Activated effector memory CD4-positive, alpha-beta T cell treated with anti-CD3 and anti-CD28 coated beads, Interleukin-2, amount 50 U/mL, for 16 hours (primary cell): ENCODE measurements around the gene EPHA7.

Experiments
- DNase-seq: peaks from one replicate; pipeline ENCODE4 v3.0.0-alpha.2; 2020

The EPHA7 gene

DNA sequence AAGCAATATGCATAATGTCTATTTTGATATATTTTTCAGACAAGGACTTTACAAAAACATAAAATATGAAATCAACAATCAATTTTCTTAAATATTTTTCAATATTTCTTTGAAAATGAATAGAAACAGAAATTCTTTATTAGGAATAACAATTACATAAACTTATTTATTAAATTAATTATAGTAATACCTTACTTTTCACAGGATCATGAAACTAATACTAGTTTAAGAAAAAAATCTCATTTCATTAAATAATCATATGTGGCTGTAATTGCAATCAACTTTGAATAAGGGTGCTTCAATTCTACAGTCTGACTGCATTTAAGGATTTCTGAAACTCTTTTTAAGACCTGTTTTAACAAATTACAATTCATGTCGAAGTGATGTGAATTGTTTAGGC lies 26.6 kb downstream of the EPHA7 start:
- DNase-seq: no peak

GRCh38 chr6:93391965-93392364 lies 27.4 kb downstream of the EPHA7 start:
- no peak for DNase-seq

DNA sequence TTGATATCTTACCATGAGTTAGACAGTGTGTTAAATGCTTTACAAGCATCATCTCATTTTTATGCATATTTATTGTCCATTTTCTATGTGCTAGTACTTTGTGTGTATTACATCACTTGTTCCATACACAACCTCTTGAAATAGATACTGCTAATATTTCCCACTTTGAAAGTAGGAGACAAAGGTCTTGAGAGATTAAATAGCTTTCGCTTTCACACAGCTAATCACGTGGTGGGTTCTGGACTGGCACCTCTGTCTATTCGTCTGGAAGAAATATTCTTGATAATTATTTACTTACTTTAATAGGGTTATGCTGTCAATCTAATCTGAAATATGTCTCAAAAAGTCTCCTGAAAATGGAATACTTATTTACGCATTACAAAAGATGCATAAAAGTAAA lies 30.2 kb downstream of the EPHA7 start:
- DNase-seq: no peak

- no peak for DNase-seq
Measured at GRCh38 chr6:93388070-93388469, 31.3 kb downstream of the EPHA7 start.

GRCh38 chr6:93376026-93376540 lies 43.3 kb downstream of the EPHA7 start:
- no peak for DNase-seq

GRCh38 chr6:93373445-93373844 lies 45.9 kb downstream of the EPHA7 start:
- no peak for DNase-seq

GRCh38 chr6:93371756-93372155 lies 47.6 kb downstream of the EPHA7 start:
- no peak for DNase-seq

GRCh38 chr6:93369586-93370134 lies 49.7 kb downstream of the EPHA7 start:
- DNase-seq: no peak

DNA sequence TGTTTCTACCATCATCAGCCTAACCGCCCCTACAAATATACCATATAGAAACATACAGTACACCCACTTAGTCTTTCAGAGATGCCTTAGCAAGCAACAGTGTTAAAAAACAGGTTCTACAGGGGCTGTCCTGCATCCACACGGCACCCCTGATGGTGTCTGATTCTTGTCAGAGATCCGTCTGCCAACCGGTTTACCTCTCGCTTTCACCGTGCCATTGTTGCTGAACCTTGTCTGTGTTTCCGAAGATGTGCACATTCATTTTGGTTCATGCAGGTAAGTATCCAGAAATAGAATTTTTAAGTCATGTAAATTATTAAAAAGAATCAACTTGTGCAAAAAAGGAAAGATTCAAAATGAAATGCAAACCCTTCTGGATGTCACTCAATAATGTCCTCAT lies 52.9 kb downstream of the EPHA7 start:
- no peak for DNase-seq

DNA sequence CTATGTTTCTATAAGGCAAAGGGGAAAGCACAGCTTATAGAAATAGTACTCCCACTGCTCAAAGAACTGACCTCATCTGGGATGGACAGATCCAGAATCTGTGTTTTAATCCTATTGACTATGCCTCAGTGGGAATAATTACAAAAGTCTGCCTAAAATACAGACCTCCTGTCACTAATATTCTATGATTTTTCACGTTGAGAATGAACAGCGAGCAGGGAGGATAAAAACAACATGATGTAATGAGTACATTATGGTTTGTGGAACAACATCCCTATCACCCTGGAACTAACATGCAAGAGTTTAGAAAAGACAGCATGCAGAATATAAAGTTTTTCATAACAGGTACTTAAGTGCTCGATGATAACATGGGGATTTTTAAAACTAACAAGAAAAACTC lies 53.9 kb downstream of the EPHA7 start:
- DNase-seq: no peak

DNA sequence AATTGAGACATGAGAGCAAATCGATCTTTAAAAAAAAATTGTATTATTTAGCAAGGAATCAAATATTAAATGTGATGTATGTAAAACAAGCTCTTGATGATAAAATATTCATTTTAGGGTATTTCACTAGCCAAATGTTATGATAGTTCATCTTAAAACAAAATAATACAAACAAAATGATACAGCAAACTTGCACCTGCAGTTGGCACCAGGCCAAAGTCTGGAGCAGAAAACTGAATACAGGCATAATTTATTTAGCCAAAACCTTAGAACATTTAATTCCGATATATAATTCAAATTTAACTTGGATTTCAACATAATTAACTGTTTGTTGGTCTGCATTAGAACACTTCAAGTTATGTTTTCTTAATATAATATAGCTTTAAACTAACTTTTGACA lies 60.9 kb downstream of the EPHA7 start:
- no peak for DNase-seq

GRCh38 chr6:93352604-93353003 lies 66.8 kb downstream of the EPHA7 start:
- DNase-seq: no peak

DNA sequence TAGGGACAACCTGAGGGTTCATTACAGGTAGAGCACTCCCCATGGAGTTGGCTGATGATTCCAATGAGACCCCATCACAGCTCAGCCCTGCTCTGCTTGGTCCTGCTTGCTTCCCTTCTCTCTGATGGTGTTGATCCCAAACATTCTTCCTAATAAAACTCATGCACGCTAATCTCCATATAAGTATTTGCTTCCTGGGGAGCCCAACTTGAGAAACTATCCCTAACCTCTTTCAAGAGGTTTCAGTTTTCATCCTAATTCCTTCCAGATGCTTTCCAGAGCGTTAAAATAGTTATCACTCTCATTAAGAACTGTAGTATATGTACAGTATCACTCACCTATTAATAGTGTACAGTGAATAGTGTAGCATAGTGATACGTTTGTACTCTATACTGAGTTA lies 68.1 kb downstream of the EPHA7 start:
- DNase-seq: no peak

- DNase-seq: no peak
Measured at GRCh38 chr6:93350774-93351173, 68.6 kb downstream of the EPHA7 start.

- DNase-seq: no peak
Measured at GRCh38 chr6:93344333-93344835, 75.0 kb downstream of the EPHA7 start.

GRCh38 chr6:93343476-93343875 lies 75.9 kb downstream of the EPHA7 start:
- DNase-seq: no peak

- no peak for DNase-seq
Measured at GRCh38 chr6:93341900-93342613, 77.3 kb downstream of the EPHA7 start.

GRCh38 chr6:93337772-93338394 lies 81.5 kb downstream of the EPHA7 start:
- no peak for DNase-seq

DNA sequence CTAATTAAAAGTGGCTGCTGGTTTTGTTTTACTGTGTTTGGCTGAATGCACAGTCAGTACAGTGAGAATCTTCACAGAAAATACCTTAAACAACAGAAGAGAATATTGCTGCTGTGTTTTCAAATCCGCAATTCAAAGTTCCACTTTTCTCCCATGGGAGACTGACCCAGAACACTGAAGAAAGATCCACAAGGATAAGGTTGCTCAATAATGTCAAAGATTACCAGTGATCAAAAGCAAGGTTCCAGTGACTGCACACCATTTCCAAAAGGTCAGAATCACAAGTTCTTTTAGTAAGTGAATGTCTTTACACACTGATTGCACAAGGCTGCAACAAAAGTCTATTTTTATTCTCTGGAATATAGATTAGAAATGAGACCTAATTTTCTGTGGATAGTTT lies 82.3 kb downstream of the EPHA7 start:
- DNase-seq: no peak

- DNase-seq: no peak
Measured at GRCh38 chr6:93329301-93330000, 89.9 kb downstream of the EPHA7 start.

- no peak for DNase-seq
Measured at GRCh38 chr6:93327857-93328256, 91.5 kb downstream of the EPHA7 start.

GRCh38 chr6:93325761-93326160 lies 93.6 kb downstream of the EPHA7 start:
- DNase-seq: no peak

DNA sequence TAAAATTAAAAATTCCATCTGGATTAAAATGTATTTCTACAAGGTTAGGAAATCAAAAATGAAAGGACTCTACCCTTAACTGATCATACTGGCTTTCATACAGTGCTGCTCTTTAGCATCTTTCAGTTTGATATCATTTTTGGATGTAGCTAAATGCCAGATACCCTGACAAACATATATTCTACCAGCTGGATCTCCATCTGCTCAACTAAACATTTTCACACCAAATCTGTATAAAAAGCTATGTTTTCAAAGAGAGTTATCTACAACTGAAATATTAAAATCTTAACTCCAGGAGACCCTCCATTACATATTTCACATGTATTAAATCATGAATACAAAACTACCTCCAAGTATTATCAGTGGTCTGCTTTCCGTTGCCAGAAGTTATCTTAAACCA lies 95.7 kb downstream of the EPHA7 start:
- no peak for DNase-seq

GRCh38 chr6:93322651-93323050 lies 96.7 kb downstream of the EPHA7 start:
- no peak for DNase-seq
